Ovary (tissue), 3 donors: Measurements from ENCODE around the gene KCNAB1.

ENCODE experiments used
- CTCF ChIP-seq, 3 donors: fragments of 450-650 bp in 2 of 3; fragments of 200-600 bp in 1 of 3; IDR thresholded peaks; one replicate each; pipeline versions ENCODE4 v1.5.1 to v1.8.0; 2016 to 2022; ENCODE audit warnings: antibody characterized with exemption in 3 of 3, mild to moderate bottlenecking in 1 of 3
- POLR2A ChIP-seq: fragments of 450-650 bp; IDR thresholded peaks from one replicate; pipeline ENCODE4 v1.6.1; 2017; ENCODE audit warnings: antibody characterized with exemption, mild to moderate bottlenecking, moderate library complexity
- donor health status: DM: no; HTN: no; CAD: no.

DNA sequence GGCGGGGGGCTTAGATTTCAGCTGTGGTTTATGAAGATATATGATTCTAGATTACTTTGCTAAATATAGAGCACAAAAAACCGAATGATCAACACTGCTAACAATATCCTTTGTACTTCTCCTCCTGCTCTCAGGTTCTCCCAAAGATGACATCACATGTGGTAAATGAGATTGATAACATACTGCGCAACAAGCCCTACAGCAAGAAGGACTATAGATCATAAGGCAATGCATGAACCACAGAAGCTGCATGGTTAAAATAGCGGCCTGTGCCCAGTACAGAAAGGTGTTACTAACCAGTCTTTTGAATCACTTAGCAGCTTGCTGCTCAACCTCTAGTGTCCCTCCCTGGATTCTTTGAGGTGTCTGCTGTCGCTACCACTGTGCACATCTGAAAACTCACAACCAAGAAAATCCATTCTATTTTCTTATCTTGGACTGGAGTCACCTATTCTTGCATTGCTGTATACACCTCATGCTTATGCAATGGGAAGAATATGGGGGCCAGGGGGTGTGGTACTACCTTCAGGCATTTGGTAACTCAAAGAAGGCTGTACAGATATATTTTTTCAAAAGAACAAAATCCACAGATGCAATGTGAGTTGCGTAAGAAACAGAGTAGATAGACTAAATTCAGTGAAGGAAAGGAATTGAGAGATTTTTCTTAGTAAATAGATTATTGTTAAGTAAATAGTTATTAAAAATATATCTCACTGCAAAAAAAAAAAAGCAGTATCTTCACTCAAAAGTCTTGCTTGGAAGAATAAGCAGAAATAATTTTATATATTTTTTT is 416.3 kb downstream of the KCNAB1 start:
- no peak for TF ChIP-seq CTCF (IDR thresholded peaks at IDR 0.05)
- no peak for TF ChIP-seq POLR2A
